GM23338 (cell line): ENCODE data around the gene SLX9.

Source experiments
- CREB1 ChIP-seq: fragments of 250-450 bp; sonication (Bioruptor Pico); IDR thresholded peaks from 2 replicates; pipeline ENCODE4 v1.5.0; 2020; ENCODE audit warnings: low read depth, mild to moderate bottlenecking, moderate library complexity
- CTCF ChIP-seq, 2 experiments: fragments of 200-600 bp in 1 of 2; sonication (generic) in 1 of 2; conservative IDR thresholded peaks; 2 replicates each; pipeline versions ENCODE4 v1.5.1 to v1.6.1; 2016 to 2017; ENCODE audit warnings: antibody characterized with exemption in 2 of 2, low read depth in 2 of 2, mild to moderate bottlenecking in 2 of 2, moderate library complexity in 1 of 2
- ETS1 ChIP-seq: IDR thresholded peaks from 2 replicates; pipeline ENCODE4 v1.6.1; 2016; ENCODE audit warnings: antibody characterized with exemption
- EZH2 ChIP-seq: fragments of 200-600 bp; sonication (generic); IDR thresholded peaks from one replicate; pipeline ENCODE4 v1.8.0; 2017; ENCODE audit warnings: antibody characterized with exemption, mild to moderate bottlenecking, low read depth; ENCODE audit not compliant: unreplicated experiment
- EZH2phosphoT487 ChIP-seq: fragments of 200-600 bp; sonication (generic); IDR thresholded peaks from one replicate; pipeline ENCODE4 v1.8.1; 2018; ENCODE audit warnings: antibody characterized with exemption; ENCODE audit not compliant: unreplicated experiment
- JUNB ChIP-seq: IDR thresholded peaks from one replicate; pipeline ENCODE4 v1.6.1; 2016; ENCODE audit warnings: antibody characterized with exemption; ENCODE audit not compliant: unreplicated experiment
- NANOG ChIP-seq: IDR thresholded peaks from 2 replicates; pipeline ENCODE4 v1.6.1; 2016; ENCODE audit warnings: antibody characterized with exemption, borderline replicate concordance
- POLR2AphosphoS5 ChIP-seq: IDR thresholded peaks from 2 replicates; pipeline ENCODE4 v1.6.1; 2016; ENCODE audit warnings: antibody characterized with exemption, low read depth
- REST ChIP-seq: IDR thresholded peaks from one replicate; pipeline ENCODE4 v1.6.1; 2018; ENCODE audit warnings: antibody characterized with exemption; ENCODE audit not compliant: unreplicated experiment
- STAT1 ChIP-seq: IDR thresholded peaks from one replicate; pipeline ENCODE4 v1.6.1; 2016; ENCODE audit warnings: antibody characterized with exemption; ENCODE audit not compliant: unreplicated experiment
- ZNF114 ChIP-seq: fragments of 250-450 bp; sonication (Bioruptor Pico); IDR thresholded peaks from 2 replicates; pipeline ENCODE4 v1.5.0; 2020; ENCODE audit warnings: mild to moderate bottlenecking, moderate library complexity
- ZNF331 ChIP-seq: fragments of 250-450 bp; sonication (Bioruptor Pico); IDR thresholded peaks from 2 replicates; pipeline ENCODE4 v1.5.0; 2020; ENCODE audit warnings: low read depth, mild to moderate bottlenecking, moderate library complexity
- ZNF462 ChIP-seq: fragments of 250-450 bp; sonication (Bioruptor Pico); IDR thresholded peaks from 2 replicates; pipeline ENCODE4 v1.5.0; 2020; ENCODE audit warnings: mild to moderate bottlenecking, moderate library complexity

- TF ChIP-seq REST = no peak
- no peak for TF ChIP-seq CTCF (conservative IDR thresholded peaks at IDR 0.05; ENCODE audit: low read depth in 2 of 2)
- no peak for TF ChIP-seq CREB1 (CRISPR knock-in tag)
- TF ChIP-seq POLR2AphosphoS5 = no peak
- no peak for TF ChIP-seq ZNF331 (CRISPR knock-in tag)
- no peak for TF ChIP-seq EZH2phosphoT487
- TF ChIP-seq STAT1 = no peak
- no peak for TF ChIP-seq EZH2
- no peak for TF ChIP-seq NANOG
- TF ChIP-seq ZNF114 (CRISPR knock-in tag) = no peak
- TF ChIP-seq JUNB = no peak
- TF ChIP-seq ETS1 = no peak
- TF ChIP-seq ZNF462 (CRISPR knock-in tag) = no peak
These were observed 34.1 kb upstream of the SLX9 start for GRCh38 chr21:44905728-44906090.
